Measurements from ENCODE around the gene UAP1L1. TPM values are rescaled to one million over a fixed set of nuclear protein-coding genes. Genes with fewer than 3 reads are reported as not detected.

The UAP1L1 gene
- total RNA-seq, 2 donors from 2014 or later = 2.6 to 4.5 TPM

DNA sequence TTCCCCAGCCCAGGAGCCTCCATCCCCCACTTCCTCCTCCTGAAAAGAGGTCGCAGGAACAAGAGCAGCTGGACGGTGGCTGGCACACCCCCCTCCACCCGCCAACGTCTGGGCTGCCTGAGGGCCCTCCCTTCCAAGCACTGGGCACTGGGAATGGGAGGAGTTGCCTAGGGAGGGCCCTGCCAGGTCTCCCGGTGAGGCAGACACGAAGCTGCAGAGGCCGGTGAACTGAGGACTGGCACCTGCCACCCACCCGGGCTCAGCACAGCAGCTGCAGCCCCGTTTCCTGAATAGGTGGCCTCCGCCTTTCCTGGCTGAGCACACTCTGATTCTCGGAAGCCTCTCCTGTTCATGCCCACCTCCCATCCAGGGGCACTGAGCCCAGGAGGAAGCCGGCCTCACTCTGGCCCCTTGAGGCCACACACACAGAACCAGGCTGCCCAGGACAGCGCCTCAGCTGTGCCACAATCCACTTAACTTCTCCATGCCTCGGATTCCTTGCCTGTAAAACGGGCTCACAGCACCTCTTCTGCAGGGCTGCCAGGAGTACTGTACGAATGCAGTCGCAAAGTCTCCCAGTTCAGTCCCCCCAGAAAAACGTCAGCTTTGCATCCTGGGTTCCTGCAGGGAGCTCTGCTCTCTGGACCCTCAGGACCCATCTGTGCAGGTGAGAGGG, 32.7 kb upstream of the UAP1L1 start:
- Mint-ChIP-seq H3K4me1 (no peaks in the 10 kb centered on the region), H3K36me3 (ENCODE audit: low read depth) (no peaks in the 10 kb centered on the region), H3K4me3 (peak overlapping the region; percentile 60), H3K27me3 (ENCODE audit: insufficient read depth) (peaks cover 43% of the 10 kb centered on the region), H3K9me3 (no peaks in the 10 kb centered on the region), H3K27ac (no peak overlapping the region)
- no peak overlapping the region for H3K27ac ChIP-seq (ENCODE audit: low read depth, low read length)
- WGBS, 2 experiments (ENCODE audit: insufficient coverage in 1 of 2, insufficient read length in 1 of 2) = 83 to 84% methylated on average over 14 to 18 of the region's 18 CpGs
- no peak overlapping the region for H3K9ac ChIP-seq (ENCODE audit: extremely low read depth, low read length, poor library complexity, severe bottlenecking)
- DNase-seq = no peak
- H3K4me1 ChIP-seq (ENCODE audit: control insufficient read depth, insufficient read depth, low read length) = peaks cover 6% of the 10 kb centered on the region
- TF ChIP-seq, protein P1, sequence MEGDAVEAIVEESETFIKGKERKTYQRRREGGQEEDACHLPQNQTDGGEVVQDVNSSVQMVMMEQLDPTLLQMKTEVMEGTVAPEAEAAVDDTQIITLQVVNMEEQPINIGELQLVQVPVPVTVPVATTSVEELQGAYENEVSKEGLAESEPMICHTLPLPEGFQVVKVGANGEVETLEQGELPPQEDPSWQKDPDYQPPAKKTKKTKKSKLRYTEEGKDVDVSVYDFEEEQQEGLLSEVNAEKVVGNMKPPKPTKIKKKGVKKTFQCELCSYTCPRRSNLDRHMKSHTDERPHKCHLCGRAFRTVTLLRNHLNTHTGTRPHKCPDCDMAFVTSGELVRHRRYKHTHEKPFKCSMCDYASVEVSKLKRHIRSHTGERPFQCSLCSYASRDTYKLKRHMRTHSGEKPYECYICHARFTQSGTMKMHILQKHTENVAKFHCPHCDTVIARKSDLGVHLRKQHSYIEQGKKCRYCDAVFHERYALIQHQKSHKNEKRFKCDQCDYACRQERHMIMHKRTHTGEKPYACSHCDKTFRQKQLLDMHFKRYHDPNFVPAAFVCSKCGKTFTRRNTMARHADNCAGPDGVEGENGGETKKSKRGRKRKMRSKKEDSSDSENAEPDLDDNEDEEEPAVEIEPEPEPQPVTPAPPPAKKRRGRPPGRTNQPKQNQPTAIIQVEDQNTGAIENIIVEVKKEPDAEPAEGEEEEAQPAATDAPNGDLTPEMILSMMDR (conservative IDR thresholded peaks at IDR 0.05) = no peak
- no peaks in the 10 kb centered on the region for H3K36me3 ChIP-seq (ENCODE audit: control insufficient read depth, insufficient read depth, low read length)
- H3K4me3 ChIP-seq (ENCODE audit: low read length) = peak overlapping the region; percentile 78
- no peaks in the 10 kb centered on the region for H3K9me3 ChIP-seq (ENCODE audit: control insufficient read depth, low read length)
- peaks cover 41% of the 10 kb centered on the region for H3K27me3 ChIP-seq (ENCODE audit: control insufficient read depth, insufficient read depth, low read length, poor library complexity, severe bottlenecking)

GRCh38 chr9:137045294-137046087, 31.8 kb upstream of the UAP1L1 start:
- 3 to 6% methylated on average over 55 to 96 of the region's 96 CpGs for WGBS, 2 experiments (ENCODE audit: insufficient coverage in 1 of 2, insufficient read length in 1 of 2)
- H3K27ac Mint-ChIP-seq = no peak overlapping the region
- H3K36me3 Mint-ChIP-seq (ENCODE audit: low read depth) = no peaks in the 10 kb centered on the region

DNA sequence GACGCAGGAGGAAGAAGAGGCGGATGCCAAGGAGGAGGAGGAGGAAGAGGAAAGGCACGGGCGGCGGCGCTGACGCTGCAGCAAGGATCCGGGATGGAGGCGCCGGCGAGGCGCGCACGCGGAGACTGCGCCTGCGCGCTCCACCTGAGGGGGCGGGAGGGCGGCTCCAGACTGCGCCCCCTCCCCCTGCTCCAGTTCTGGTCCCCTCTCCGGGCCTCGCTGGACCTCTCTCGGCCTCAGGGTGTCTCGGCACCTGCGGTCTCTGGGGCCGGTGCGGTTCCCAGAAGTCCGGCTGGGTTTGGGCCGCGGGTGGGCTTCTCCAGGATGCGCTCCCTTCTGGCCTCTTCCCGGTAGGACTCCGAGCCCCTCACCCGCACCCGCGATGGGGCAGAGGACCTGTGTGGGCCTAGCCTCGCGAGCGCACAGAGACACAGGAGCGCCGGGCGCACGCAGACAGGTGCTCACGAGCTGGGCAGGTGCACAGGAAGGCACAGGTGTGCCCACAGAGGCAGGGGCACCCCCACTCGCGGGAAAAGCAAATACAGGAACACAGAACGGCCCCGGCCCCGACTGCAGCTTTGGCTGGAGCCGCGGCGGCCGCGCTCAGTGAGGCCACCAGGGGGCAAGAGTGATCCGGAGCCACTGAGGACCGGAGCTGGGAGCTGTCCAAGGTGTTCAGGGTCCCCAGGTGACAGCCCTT, 31.1 kb upstream of the UAP1L1 start, which contains the start of gene NPDC1:
Gene NPDC1 (minus strand): TSS at position 90 of the 700 bp plus-strand sequence. CDS start 188 bp downstream, outside the sequence.
- no peaks in the 10 kb centered on the region for H3K4me1 Mint-ChIP-seq
- peaks cover 6% of the 10 kb centered on the region for H3K4me1 ChIP-seq (ENCODE audit: control insufficient read depth, insufficient read depth, low read length)
- peak; percentile 98 for DNase-seq
- whole genome bisulfite sequencing, 2 experiments (ENCODE audit: insufficient coverage in 1 of 2, insufficient read length in 1 of 2) = 0% methylated on average over 50 to 57 of the region's 57 CpGs
- H3K9me3 ChIP-seq (ENCODE audit: control insufficient read depth, low read length) = no peaks in the 10 kb centered on the region
- H3K27ac ChIP-seq (ENCODE audit: low read depth, low read length) = no peak within 1 kb of the TSS
- no peaks in the 10 kb centered on the region for H3K36me3 ChIP-seq (ENCODE audit: control insufficient read depth, insufficient read depth, low read length)
- H3K27me3 ChIP-seq (ENCODE audit: control insufficient read depth, insufficient read depth, low read length, poor library complexity, severe bottlenecking) = peaks cover 57% of the 10 kb centered on the region
- H3K36me3 Mint-ChIP-seq (ENCODE audit: low read depth) = no peaks in the 10 kb centered on the region
- H3K27me3 Mint-ChIP-seq (ENCODE audit: insufficient read depth) = peaks cover 56% of the 10 kb centered on the region
- H3K4me3 Mint-ChIP-seq = peak within 1 kb of the TSS; percentile 60
- H3K9me3 Mint-ChIP-seq = no peaks in the 10 kb centered on the region
- H3K9ac ChIP-seq (ENCODE audit: extremely low read depth, low read length, poor library complexity, severe bottlenecking) = no peak within 1 kb of the TSS
- H3K27ac Mint-ChIP-seq = no peak within 1 kb of the TSS
- peak within 1 kb of the TSS; percentile 81 for H3K4me3 ChIP-seq (ENCODE audit: low read length)
- TF ChIP-seq, protein P1 (conservative IDR thresholded peaks at IDR 0.05) = peak; percentile 87

More at GRCh38 chr9:137045294-137046087, 31.8 kb upstream of the UAP1L1 start:
- Mint-ChIP-seq H3K4me3 (peak overlapping the region; percentile 60), H3K27me3 (ENCODE audit: insufficient read depth) (peaks cover 51% of the 10 kb centered on the region), H3K4me1 (no peaks in the 10 kb centered on the region), H3K9me3 (no peaks in the 10 kb centered on the region)
- Histone ChIP-seq H3K27ac (ENCODE audit: low read depth, low read length) (no peak overlapping the region), H3K4me1 (ENCODE audit: control insufficient read depth, insufficient read depth, low read length) (peaks cover 6% of the 10 kb centered on the region), H3K27me3 (ENCODE audit: control insufficient read depth, insufficient read depth, low read length, poor library complexity, severe bottlenecking) (peaks cover 50% of the 10 kb centered on the region), H3K9ac (ENCODE audit: extremely low read depth, low read length, poor library complexity, severe bottlenecking) (no peak overlapping the region), H3K4me3 (ENCODE audit: low read length) (peak overlapping the region; percentile 81), H3K9me3 (ENCODE audit: control insufficient read depth, low read length) (no peaks in the 10 kb centered on the region), H3K36me3 (ENCODE audit: control insufficient read depth, insufficient read depth, low read length) (no peaks in the 10 kb centered on the region)
- TF ChIP-seq, protein P1 (conservative IDR thresholded peaks at IDR 0.05) = no peak
- DNase-seq = peak; percentile 80
